Activated CD4-positive, CD25-positive, alpha-beta regulatory T cell (primary cell): ENCODE results near the gene MRPL9.

Experiments
- DNase-seq, 4 experiments: peaks; one replicate each; lab custom pipeline; 2025; lab: John Stamatoyannopoulos, UW

Gene MRPL9

GRCh38 chr1:151762941-151763921 lies at the start of gene MRPL9:
Gene MRPL9, minus strand, starts transcription at chr1:151763496. Its CDS starts 17 bp downstream, at chr1:151763479.
- peak; percentile 67 to 77 (median 72) for DNase-seq

DNA sequence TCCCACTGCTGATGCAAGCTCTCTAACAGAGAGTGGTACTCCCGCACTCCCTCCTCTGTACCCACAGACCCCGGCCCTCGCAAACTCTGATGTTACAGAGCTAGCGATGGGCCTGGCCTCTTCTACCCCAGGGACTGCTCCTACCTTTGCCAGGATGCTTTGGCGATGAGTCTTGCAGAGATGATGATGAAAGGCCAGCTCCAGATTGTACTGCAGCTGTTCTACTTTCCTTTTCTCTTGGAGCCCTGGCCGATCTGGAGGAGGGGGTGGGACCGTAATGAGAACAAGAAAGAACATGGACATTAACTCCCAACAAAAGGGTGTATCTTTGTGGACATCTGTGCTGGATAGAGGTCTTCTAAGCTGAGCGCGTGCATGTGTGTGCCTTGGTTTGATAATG lies 47.9 kb upstream of the MRPL9 start:
- no peak for DNase-seq

DNA sequence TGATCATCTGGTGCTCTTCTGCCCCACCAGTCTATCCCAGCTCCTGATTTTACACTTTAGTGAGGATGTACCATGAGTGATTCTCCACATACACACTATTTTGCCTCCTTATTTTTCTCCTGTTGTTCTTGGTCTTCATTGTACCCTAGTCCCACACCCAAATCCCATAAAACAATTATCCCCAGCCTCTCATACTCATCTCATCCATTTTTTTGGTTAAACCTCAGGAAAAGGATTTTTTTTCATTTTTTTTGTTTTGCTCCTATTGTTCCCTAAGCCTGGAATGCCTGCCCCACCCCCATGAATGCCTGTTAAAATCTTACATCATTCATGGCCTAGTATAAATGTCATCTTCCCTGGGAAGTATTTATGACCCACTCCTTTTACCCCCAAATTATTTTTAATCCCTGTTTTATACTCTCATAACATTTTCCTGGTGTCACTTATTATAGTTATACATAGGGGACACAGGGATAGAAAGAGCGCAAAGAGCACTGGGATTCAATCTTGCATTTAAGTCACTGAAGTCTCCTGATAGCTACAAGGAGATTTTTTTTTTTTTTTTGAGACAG lies 46.8 kb upstream of the MRPL9 start:
- DNase-seq, result no peak

- no peak for DNase-seq
These were observed 46.1 kb upstream of the MRPL9 start for GRCh38 chr1:151809290-151809984.

- DNase-seq, result no peak
These were observed 44.5 kb upstream of the MRPL9 start for GRCh38 chr1:151807766-151808165.

- no peak for DNase-seq
These were observed 43.8 kb upstream of the MRPL9 start for GRCh38 chr1:151807131-151807530.

GRCh38 chr1:151806170-151806569 lies 42.9 kb upstream of the MRPL9 start:
- no peak for DNase-seq

DNA sequence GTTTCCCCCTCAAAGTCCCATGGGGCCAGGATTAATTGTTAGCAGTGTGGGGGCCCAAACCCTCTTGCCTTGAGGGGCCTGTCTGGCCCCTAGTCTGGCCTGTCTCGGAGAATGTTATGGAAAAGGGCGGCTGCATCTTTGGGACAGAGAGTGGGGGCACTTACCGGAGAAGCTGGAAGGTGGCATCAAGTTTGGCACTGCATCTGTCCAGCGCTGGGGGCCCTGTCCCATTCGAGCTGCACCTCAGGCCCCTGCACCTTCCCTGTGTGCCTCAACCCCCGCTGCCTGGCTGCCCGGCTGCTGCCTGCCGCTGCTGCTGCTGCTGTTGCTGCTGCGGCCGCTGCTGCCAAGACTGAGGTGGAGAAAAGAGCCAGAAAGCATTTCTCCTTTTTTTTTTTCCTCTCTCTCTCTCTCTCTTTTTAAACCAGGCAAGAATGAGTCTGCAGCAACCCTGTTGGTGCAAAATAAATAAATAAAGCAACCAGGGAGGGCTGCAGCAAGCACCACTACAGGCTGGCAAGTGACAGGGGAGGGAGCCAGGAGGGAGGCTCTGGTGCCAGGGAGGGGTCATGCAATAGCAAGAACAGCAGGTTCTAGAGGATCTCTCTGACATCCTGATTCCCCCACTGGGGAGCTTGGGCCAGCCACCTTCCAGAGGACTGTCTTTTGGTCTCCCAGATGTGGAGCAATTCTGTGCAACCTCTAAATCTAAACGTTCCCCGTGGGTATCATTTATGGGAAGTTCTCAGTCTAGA lies 41.9 kb upstream of the MRPL9 start, which contains the start of gene LINGO4:
LINGO4 (minus strand) TSS at position 354 of the 755 bp plus-strand sequence. CDS start 2,715 bp downstream, outside the sequence.
- DNase-seq, result no peak

- no peak for DNase-seq
These were observed 40.6 kb upstream of the MRPL9 start for GRCh38 chr1:151803915-151804314.

DNA sequence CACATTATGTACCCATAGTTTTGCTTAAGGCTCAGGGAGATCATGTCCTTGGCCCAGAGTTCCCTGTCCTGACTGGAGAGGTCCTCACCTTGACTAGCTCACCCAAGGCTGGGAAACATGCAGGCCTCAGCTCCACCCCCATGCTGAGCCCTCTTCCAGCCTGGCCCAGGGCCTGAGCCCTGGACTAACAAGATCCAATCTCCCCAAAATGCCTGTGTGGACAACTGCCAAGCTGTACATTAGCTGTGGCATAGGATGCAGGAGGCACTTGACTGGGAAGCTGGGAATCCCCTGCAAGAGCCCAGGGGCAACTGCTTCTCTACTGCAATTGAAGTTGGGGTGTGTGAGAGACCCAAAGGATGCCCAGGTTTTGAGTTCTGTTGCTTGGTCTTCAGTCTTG lies 39.9 kb upstream of the MRPL9 start:
- no peak for DNase-seq

DNA sequence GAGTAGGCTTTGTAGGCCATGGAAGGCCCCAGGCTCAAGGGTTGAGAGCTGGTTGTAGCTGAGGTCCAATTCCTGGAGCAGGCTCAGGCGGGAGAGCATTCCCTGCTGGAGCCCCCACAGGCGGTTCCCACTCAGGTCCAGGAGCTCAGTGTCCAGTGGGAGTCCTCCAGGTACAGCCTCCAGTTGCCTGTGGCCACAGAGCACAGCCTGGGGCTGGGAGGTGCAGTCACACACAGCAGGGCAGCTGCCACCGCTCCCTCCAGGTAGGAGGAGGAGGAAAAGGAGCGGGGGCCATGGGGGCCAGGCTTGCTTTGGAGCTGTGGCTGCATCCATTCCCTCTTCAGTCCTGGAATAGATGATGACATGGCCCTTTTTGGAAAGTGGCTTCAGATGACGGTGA lies 39.1 kb upstream of the MRPL9 start:
- DNase-seq, result no peak

DNA sequence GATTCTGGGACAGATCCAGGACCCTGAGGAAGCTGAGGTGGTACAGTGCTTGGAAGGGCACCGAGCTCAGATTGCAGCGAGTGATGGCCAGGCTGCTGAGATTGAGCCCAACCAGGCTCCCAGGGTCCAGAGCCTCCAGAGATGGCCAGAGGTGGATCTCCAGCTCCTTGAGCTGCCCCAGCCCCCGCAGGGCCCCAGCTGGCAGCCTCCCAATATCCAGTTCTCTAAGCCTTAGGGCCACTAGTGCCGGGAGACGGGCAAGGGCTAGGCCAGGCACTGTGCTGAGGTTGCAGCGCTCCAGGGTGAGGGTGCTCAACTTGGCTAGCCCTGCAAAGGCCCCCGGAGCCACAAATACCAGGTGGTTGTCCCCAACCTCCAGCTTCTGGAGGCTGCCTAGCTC lies 38.5 kb upstream of the MRPL9 start:
- no peak for DNase-seq

- no peak for DNase-seq
These were observed 38.1 kb upstream of the MRPL9 start for GRCh38 chr1:151801310-151801820.

DNA sequence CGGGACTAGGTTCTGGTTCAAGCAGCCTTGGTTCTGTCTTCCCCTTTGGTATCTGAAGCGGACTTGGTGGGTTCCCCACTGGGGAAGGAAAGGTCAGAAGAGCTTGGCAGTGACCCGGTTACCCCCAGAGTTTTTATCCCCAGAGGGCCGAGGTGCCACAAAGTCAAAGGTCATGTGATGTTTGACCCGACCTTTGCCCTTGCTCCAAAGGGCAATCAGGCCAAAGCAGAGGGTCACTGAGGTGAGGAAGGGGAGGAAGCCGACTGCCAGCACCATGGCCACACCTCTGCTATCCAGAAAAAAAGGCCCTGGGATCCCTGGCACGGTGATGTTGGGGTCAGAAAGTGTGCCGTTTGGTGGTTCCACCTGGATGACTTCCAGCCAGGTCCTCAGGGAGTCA lies 37.5 kb upstream of the MRPL9 start:
- no peak for DNase-seq

GRCh38 chr1:151799179-151800022 lies 36.1 kb upstream of the MRPL9 start:
- DNase-seq, result no peak

GRCh38 chr1:151798571-151798970 lies 35.3 kb upstream of the MRPL9 start:
- DNase-seq, result no peak

DNA sequence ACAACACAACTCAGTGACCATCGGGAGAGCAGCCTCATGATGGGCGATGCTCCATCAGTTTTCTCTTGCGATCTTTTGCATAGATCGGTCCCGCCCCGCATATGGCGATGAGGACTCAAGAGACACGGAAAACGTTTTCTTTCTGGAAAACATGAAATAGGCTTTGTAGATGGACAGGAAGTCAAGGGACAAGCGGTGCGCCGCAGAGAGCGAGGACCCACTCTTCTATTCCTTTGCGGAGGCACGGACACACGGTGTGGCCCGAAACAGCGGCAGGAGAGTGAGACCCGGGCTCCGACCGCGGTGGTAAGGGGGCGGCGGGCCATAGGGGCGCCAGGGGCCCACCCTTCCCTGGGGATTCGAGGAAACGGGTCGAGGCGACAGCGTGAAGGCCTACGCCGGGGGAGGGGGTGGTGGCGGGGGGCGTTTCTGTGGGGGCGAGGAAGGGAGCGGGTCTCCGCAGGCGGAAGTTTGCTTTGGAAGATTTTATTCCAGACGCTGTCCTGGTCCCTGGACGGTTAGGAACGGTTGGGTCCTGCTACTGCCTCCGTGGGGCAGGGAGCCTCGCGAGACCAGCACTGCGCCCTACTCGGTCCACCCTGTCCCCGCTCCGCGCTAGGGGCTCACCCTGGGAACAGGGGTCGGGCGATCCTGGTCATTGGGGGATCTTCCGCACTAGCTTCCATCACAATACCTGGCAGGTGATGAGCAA lies 27.8 kb upstream of the MRPL9 start:
- DNase-seq, result no peak

DNA sequence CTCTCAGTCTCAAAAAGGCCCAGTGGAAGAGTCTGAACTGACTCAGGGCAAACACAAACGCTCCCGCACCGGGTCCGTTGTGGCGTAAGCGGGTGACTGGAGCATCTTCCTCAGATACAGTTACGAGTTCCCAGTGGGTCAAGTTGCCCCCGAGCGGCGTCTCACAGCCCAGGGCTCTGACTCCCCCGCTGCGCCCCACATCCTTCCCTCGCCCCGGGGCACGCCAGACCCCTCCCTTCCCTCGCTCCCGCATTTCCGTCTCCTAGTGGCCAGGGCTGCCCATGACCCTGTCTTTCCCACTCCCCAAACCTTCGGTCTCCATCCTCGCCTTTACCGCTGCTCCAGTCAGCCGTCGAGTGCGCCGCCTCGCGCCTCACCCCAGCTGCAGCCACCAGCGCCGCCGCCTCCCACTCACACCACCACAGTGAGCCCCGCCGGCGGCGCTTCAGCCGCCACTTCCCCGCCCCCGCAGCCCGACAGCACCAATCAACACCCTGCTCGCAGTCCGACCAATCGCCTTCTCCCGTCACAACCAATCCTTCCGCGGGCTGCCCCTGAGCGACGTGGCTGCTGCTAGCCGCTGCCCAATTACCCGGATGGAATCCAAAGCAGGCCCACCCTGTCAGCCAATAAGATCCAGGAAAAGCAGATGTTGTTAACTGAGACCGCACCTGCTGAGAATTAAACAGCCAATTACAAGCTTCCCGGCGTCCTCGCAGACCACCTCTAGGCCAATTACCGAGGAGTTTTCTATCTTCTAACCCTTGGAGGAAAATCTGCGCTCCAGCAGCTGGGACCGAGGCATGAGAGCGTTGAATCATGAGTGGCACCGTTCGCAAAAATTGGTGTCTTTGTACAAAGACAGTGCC lies 27.0 kb upstream of the MRPL9 start, which contains the start of gene TDRKH:
TDRKH (minus strand) TSS at position 430 of the 869 bp plus-strand sequence. CDS start 7,478 bp downstream, outside the sequence.
- DNase-seq, result peak; percentile 92 to 97 (median 96)

DNA sequence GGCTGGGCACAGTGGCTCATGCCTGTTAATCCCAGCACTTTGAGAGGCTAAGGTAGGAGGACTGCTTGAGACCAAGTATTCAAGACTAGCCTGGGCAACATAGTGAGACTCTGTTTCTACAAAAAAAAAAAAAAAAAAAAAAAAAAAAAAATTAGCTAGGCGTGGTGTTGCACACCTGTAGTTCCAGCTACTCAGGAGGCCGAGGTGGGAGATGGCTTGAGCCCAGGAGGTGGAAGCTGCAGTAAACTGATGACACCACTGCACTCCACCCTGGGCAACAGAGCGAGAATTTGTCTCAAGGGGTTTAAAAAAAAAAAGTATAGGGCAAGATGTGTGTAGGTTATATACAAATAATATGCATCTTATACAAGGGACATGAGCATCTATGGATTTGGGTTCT lies 24.4 kb upstream of the MRPL9 start:
- DNase-seq, result no peak
